BJ (cell line): ENCODE data around the gene NOPCHAP1. TPM values are rescaled to one million over a fixed set of nuclear protein-coding genes. Genes with fewer than 3 reads are reported as not detected.

ENCODE experiments used
- CTCF ChIA-PET: fragments of 350-600 bp; formaldehyde crosslinking; extraction: SDS; loops from one replicate; lab custom pipeline; 2021; ENCODE audit warnings: antibody characterized with exemption, inconsistent platforms; lab: Yijun Ruan, JAX
- POLR2A ChIA-PET: fragments of 300-600 bp; sonication (Branson Sonifier 250); formaldehyde crosslinking; extraction: SDS; loops from one replicate; lab custom pipeline; 2021; ENCODE audit warnings: antibody characterized with exemption; lab: Charles Lee
- DNase-seq: peaks from one replicate; pipeline ENCODE4 v3.0.0-alpha.2; 2011; ENCODE audit warnings: low read depth
- H3K27me3 ChIP-seq: 2 replicates; pipeline ENCODE4 v1.6.0; 2011; ENCODE audit warnings: low read length; ENCODE audit not compliant: control insufficient read depth, insufficient read depth
- H3K36me3 ChIP-seq: 2 replicates; pipeline ENCODE4 v1.5.1; 2011; ENCODE audit warnings: low read length; ENCODE audit not compliant: control insufficient read depth, insufficient read depth
- H3K4me3 ChIP-seq: 2 replicates; pipeline ENCODE4 v1.5.1; 2011; ENCODE audit warnings: low read depth, mild to moderate bottlenecking, control low read depth, low read length
- CTCF ChIP-seq: IDR thresholded peaks from 2 replicates; pipeline ENCODE4 v1.5.1; 2011; ENCODE audit warnings: low read depth, mild to moderate bottlenecking, control low read depth, inconsistent platforms, low read length, moderate library complexity; ENCODE audit not compliant: insufficient read depth
- polyA plus RNA-seq: library from polyadenylated mRNA; depleted of rRNA; stranded (reverse); fragments of >200 nt; gene quantifications from 2 replicates; pipeline ENCODE4 v1.2.3, GENCODE V29; 2011

Gene NOPCHAP1
- polyA plus RNA-seq, 1 experiment = 3.8 TPM

GRCh38 chr12:104966677-104967076, 19.4 kb upstream of the NOPCHAP1 start:
- CTCF ChIA-PET = interaction anchor here (3.3 kb wide), 1 partner anchor 9 kb away, joined by 18 read pairs; the partner anchor contains the start of gene SLC41A2
- TF ChIP-seq CTCF = no peak
- DNase-seq = no peak
- Histone ChIP-seq H3K36me3 (no peaks in the 10 kb centered on the region), H3K27me3 (peaks cover 7% of the 10 kb centered on the region; the same call in 1 of the 2 replicates), H3K4me3 (no peak overlapping the region)
- POLR2A ChIA-PET = no interaction called here

- CTCF ChIA-PET = interaction anchor here (3.3 kb wide), 1 partner anchor 11 kb away, joined by 18 read pairs; the partner anchor contains the start of gene SLC41A2
- no peak for DNase-seq
- H3K27me3 ChIP-seq = peaks cover 6% of the 10 kb centered on the region; the same call in 1 of the 2 replicates
- POLR2A ChIA-PET = no interaction called here
- TF ChIP-seq CTCF = no peak
- H3K36me3 ChIP-seq = no peaks in the 10 kb centered on the region
- no peak overlapping the region for H3K4me3 ChIP-seq
Measured at GRCh38 chr12:104969343-104969742, 16.8 kb upstream of the NOPCHAP1 start.

GRCh38 chr12:104971306-104971705, 14.8 kb upstream of the NOPCHAP1 start:
- DNase-seq = no peak

GRCh38 chr12:104973250-104973649, 12.9 kb upstream of the NOPCHAP1 start:
- DNase-seq = no peak
- CTCF ChIA-PET = interaction anchor here (1.5 kb wide), 1 partner anchor 14 kb away, joined by 4 read pairs; no protein-coding TSS in a partner anchor
- POLR2A ChIA-PET = no interaction called here
- no peaks in the 10 kb centered on the region for H3K36me3 ChIP-seq
- TF ChIP-seq CTCF = no peak
- H3K27me3 ChIP-seq = no peaks in the 10 kb centered on the region
- H3K4me3 ChIP-seq = no peak overlapping the region

More at GRCh38 chr12:104971306-104971705, 14.8 kb upstream of the NOPCHAP1 start:
- CTCF ChIA-PET = interaction anchor here (0.9 kb wide), 1 partner anchor 13 kb away, joined by 3 read pairs; no protein-coding TSS in a partner anchor
- Histone ChIP-seq H3K4me3 (no peak overlapping the region), H3K27me3 (no peaks in the 10 kb centered on the region), H3K36me3 (no peaks in the 10 kb centered on the region)
- TF ChIP-seq CTCF = no peak
- POLR2A ChIA-PET = no interaction called here

- H3K36me3 ChIP-seq = no peaks in the 10 kb centered on the region
- ChIA-PET CTCF (no interaction called here), POLR2A (no interaction called here)
- TF ChIP-seq CTCF = no peak
- no peak for DNase-seq
- no peaks in the 10 kb centered on the region for H3K27me3 ChIP-seq
- no peak overlapping the region for H3K4me3 ChIP-seq
Measured at GRCh38 chr12:104974626-104975290, 11.4 kb upstream of the NOPCHAP1 start.
